Activated T-helper 2 cell treated with anti-CD3 and anti-CD28 coated beads, Interferon-gamma antibody, Interleukin-2, Interleukin-4, amounts not matched to agents 10 μg/mL and 5 μg/mL and 100 μg/mL, durations not matched to agents 14 hours and 24 hours and 36 hours (primary cell): Measurements from ENCODE around the gene ADM5. TPM values are rescaled to one million over a fixed set of nuclear protein-coding genes. Genes with fewer than 3 reads are reported as not detected.

ENCODE experiments used
- DNase-seq: peaks from one replicate; pipeline ENCODE4 v3.0.0; 2021; ENCODE audit warnings: low spot score
- H3K27ac Mint-ChIP-seq: one replicate; pipeline ENCODE4 v1.8.0; 2021; ENCODE audit warnings: mixed read lengths
- H3K27me3 Mint-ChIP-seq: one replicate; pipeline ENCODE4 v1.8.0; 2021; ENCODE audit warnings: low read depth, mixed read lengths
- H3K36me3 Mint-ChIP-seq: one replicate; pipeline ENCODE4 v1.8.0; 2021; ENCODE audit warnings: low read depth, mixed read lengths
- H3K4me1 Mint-ChIP-seq: one replicate; pipeline ENCODE4 v1.8.0; 2021; ENCODE audit warnings: low read depth, mixed read lengths
- H3K4me3 Mint-ChIP-seq: one replicate; pipeline ENCODE4 v1.8.0; 2021; ENCODE audit warnings: low read depth, mild to moderate bottlenecking, moderate library complexity, mixed read lengths
- H3K9me3 Mint-ChIP-seq: one replicate; pipeline ENCODE4 v1.8.0; 2021; ENCODE audit warnings: mixed read lengths
- intact Hi-C: fragments of 100-400 bp; cut with micrococcal nuclease; formaldehyde crosslinking; loops from one replicate; pipeline ENCODE4 v1.15.1; 2023
- total RNA-seq: library from RNA; stranded (reverse); gene quantifications from 2 replicates; pipeline ENCODE4 v1.2.3, GENCODE V29; 2022

The ADM5 gene
- total RNA-seq, 1 donor from 2014 or later, result 7.2 TPM

- intact Hi-C loops, result no loop called here
- no peak overlapping the region for H3K4me3 Mint-ChIP-seq
- peaks cover 46% of the 10 kb centered on the region for H3K36me3 Mint-ChIP-seq
- no peak for DNase-seq
- H3K27me3 Mint-ChIP-seq, result no peaks in the 10 kb centered on the region
- H3K27ac Mint-ChIP-seq, result no peak overlapping the region
- no peaks in the 10 kb centered on the region for H3K4me1 Mint-ChIP-seq
- H3K9me3 Mint-ChIP-seq, result no peaks in the 10 kb centered on the region
Observed at GRCh38 chr19:49652551-49653465, 36.6 kb upstream of the ADM5 start.

- no peak overlapping the region for H3K27ac Mint-ChIP-seq
- no peak for DNase-seq
- no peak overlapping the region for H3K4me3 Mint-ChIP-seq
- peaks cover 47% of the 10 kb centered on the region for H3K36me3 Mint-ChIP-seq
- intact Hi-C loops, result no loop called here
- no peaks in the 10 kb centered on the region for H3K9me3 Mint-ChIP-seq
- no peaks in the 10 kb centered on the region for H3K27me3 Mint-ChIP-seq
- no peaks in the 10 kb centered on the region for H3K4me1 Mint-ChIP-seq
Observed at GRCh38 chr19:49653466-49653806, 36.0 kb upstream of the ADM5 start.

GRCh38 chr19:49654581-49654980 is 34.8 kb upstream of the ADM5 start:
- Mint-ChIP-seq H3K27me3 (no peaks in the 10 kb centered on the region), H3K27ac (no peak overlapping the region), H3K9me3 (no peaks in the 10 kb centered on the region), H3K36me3 (peaks cover 51% of the 10 kb centered on the region), H3K4me3 (no peak overlapping the region), H3K4me1 (no peaks in the 10 kb centered on the region)
- intact Hi-C loops, result no loop called here
- DNase-seq, result no peak

- Mint-ChIP-seq H3K36me3 (peaks cover 56% of the 10 kb centered on the region), H3K4me1 (no peaks in the 10 kb centered on the region), H3K27ac (no peak overlapping the region), H3K27me3 (no peaks in the 10 kb centered on the region), H3K9me3 (no peaks in the 10 kb centered on the region), H3K4me3 (no peak overlapping the region)
- intact Hi-C loops, result no loop called here
- no peak for DNase-seq
Observed at GRCh38 chr19:49655570-49656455, 33.6 kb upstream of the ADM5 start.

GRCh38 chr19:49656456-49657109 is 32.8 kb upstream of the ADM5 start:
- no peak overlapping the region for H3K4me3 Mint-ChIP-seq
- no peak overlapping the region for H3K27ac Mint-ChIP-seq
- H3K27me3 Mint-ChIP-seq, result no peaks in the 10 kb centered on the region
- intact Hi-C loops, result no loop called here
- DNase-seq, result no peak
- peaks cover 53% of the 10 kb centered on the region for H3K36me3 Mint-ChIP-seq
- no peaks in the 10 kb centered on the region for H3K9me3 Mint-ChIP-seq
- no peaks in the 10 kb centered on the region for H3K4me1 Mint-ChIP-seq

GRCh38 chr19:49657493-49658138 is 31.8 kb upstream of the ADM5 start:
- H3K27ac Mint-ChIP-seq, result no peak overlapping the region
- peaks cover 1% of the 10 kb centered on the region for H3K4me1 Mint-ChIP-seq
- no peak overlapping the region for H3K4me3 Mint-ChIP-seq
- peaks cover 63% of the 10 kb centered on the region for H3K36me3 Mint-ChIP-seq
- H3K27me3 Mint-ChIP-seq, result no peaks in the 10 kb centered on the region
- intact Hi-C loops, result no loop called here
- DNase-seq, result no peak
- H3K9me3 Mint-ChIP-seq, result no peaks in the 10 kb centered on the region

- Mint-ChIP-seq H3K36me3 (peaks cover 65% of the 10 kb centered on the region), H3K27ac (no peak overlapping the region), H3K9me3 (no peaks in the 10 kb centered on the region), H3K4me1 (peaks cover 6% of the 10 kb centered on the region), H3K27me3 (no peaks in the 10 kb centered on the region), H3K4me3 (no peak overlapping the region)
- no peak for DNase-seq
- intact Hi-C loops, result no loop called here
Observed at GRCh38 chr19:49658139-49658517, 31.3 kb upstream of the ADM5 start.

GRCh38 chr19:49658566-49659442 is 30.6 kb upstream of the ADM5 start:
- no peak for DNase-seq
- Mint-ChIP-seq H3K4me1 (peaks cover 6% of the 10 kb centered on the region), H3K9me3 (no peaks in the 10 kb centered on the region), H3K27me3 (no peaks in the 10 kb centered on the region), H3K36me3 (peaks cover 63% of the 10 kb centered on the region), H3K4me3 (no peak overlapping the region), H3K27ac (no peak overlapping the region)
- intact Hi-C loops, result no loop called here

GRCh38 chr19:49660338-49660961 is 28.9 kb upstream of the ADM5 start:
- H3K36me3 Mint-ChIP-seq, result peaks cover 54% of the 10 kb centered on the region
- peaks cover 10% of the 10 kb centered on the region for H3K4me1 Mint-ChIP-seq
- H3K9me3 Mint-ChIP-seq, result no peaks in the 10 kb centered on the region
- no peak overlapping the region for H3K27ac Mint-ChIP-seq
- intact Hi-C loops, result loop anchor here (10.0 kb wide), 1 partner anchor 154 kb away; the partner anchor contains the start of genes FUZ and MED25
- no peak for DNase-seq
- H3K4me3 Mint-ChIP-seq, result no peak overlapping the region
- no peaks in the 10 kb centered on the region for H3K27me3 Mint-ChIP-seq

GRCh38 chr19:49662011-49662410 is 27.4 kb upstream of the ADM5 start:
- no peaks in the 10 kb centered on the region for H3K9me3 Mint-ChIP-seq
- peaks cover 14% of the 10 kb centered on the region for H3K4me1 Mint-ChIP-seq
- no peak overlapping the region for H3K27ac Mint-ChIP-seq
- no peak for DNase-seq
- intact Hi-C loops, result loop anchor here (10.0 kb wide), 1 partner anchor 153 kb away; the partner anchor contains the start of genes FUZ and MED25
- H3K4me3 Mint-ChIP-seq, result no peak overlapping the region
- no peaks in the 10 kb centered on the region for H3K27me3 Mint-ChIP-seq
- peaks cover 45% of the 10 kb centered on the region for H3K36me3 Mint-ChIP-seq

GRCh38 chr19:49663224-49663623 is 26.2 kb upstream of the ADM5 start:
- H3K27me3 Mint-ChIP-seq, result no peaks in the 10 kb centered on the region
- DNase-seq, result no peak
- no peaks in the 10 kb centered on the region for H3K9me3 Mint-ChIP-seq
- peaks cover 20% of the 10 kb centered on the region for H3K4me1 Mint-ChIP-seq
- peak overlapping the region; percentile 87 for H3K27ac Mint-ChIP-seq
- intact Hi-C loops, result loop anchor here (10.0 kb wide), 1 partner anchor 152 kb away; the partner anchor contains the start of genes FUZ and MED25
- H3K4me3 Mint-ChIP-seq, result peak overlapping the region; percentile 95
- H3K36me3 Mint-ChIP-seq, result peaks cover 39% of the 10 kb centered on the region
